Lower leg skin (tissue), 4 donors: ENCODE measurements around the gene MZT1. TPM values are rescaled to one million over a fixed set of nuclear protein-coding genes. Genes with fewer than 3 reads are reported as not detected.
"Not testable (repeated sequence)": the region's sequence is repeated elsewhere in the genome, so short reads cannot be mapped to it uniquely, and the experiment has no call there.

Experiments used
- DNase-seq, 2 donors: peaks; one replicate each; pipeline ENCODE4 v3.0.0-alpha.2; 2019; ENCODE audit warnings: low spot score in 2 of 2
- H3K4me3 ChIP-seq: fragments of 200-600 bp; sonication (generic); 2 replicates; pipeline ENCODE4 v1.5.1; 2017; ENCODE audit warnings: mild to moderate bottlenecking, low read depth; ENCODE audit not compliant: poor library complexity, severe bottlenecking
- CTCF ChIP-seq, 3 donors: fragments of 450-650 bp; IDR thresholded peaks; one replicate each; pipeline ENCODE4 v1.5.1; 2016; ENCODE audit warnings: antibody characterized with exemption in 3 of 3, mild to moderate bottlenecking in 3 of 3, moderate library complexity in 2 of 3
- POLR2A ChIP-seq, 2 donors: fragments of 450-650 bp; IDR thresholded peaks; one replicate each; pipeline ENCODE4 v1.6.1; 2016 to 2017; ENCODE audit warnings: antibody characterized with exemption in 2 of 2, mild to moderate bottlenecking in 1 of 2, moderate library complexity in 1 of 2
- WGBS, 2 donors: methylation state at CpG; one replicate each; pipeline ENCODE4 v1.1.5; 2018; 5-methylcytosine and 5-hydroxymethylcytosine counted together
- intact Hi-C: fragments of 100-400 bp; cut with DNase I; formaldehyde crosslinking; loops from one replicate; pipeline ENCODE4 v1.15.0; 2023; ENCODE audit warnings: low total_unique reads
- total RNA-seq, 4 donors: library from RNA; depleted of rRNA; stranded (reverse); fragments of >200 nt; gene quantifications; one replicate each; pipeline ENCODE4 v1.1.0, GENCODE V29; 2016

MZT1 gene
- total RNA-seq, 4 donors from 2014 or later: 3.0 to 8.2 (median 6.1) TPM

GRCh38 chr13:72751220-72751619 is 23.8 kb upstream of the MZT1 start:
- no peak for DNase-seq
- H3K4me3 ChIP-seq: no peak overlapping the region
- intact Hi-C loops: no loop called here
- TF ChIP-seq CTCF (IDR thresholded peaks at IDR 0.05) (no peak), POLR2A (IDR thresholded peaks at IDR 0.05) (no peak)

- intact Hi-C loops: no loop called here
- TF ChIP-seq POLR2A (IDR thresholded peaks at IDR 0.05): no peak
- no peak for TF ChIP-seq CTCF (IDR thresholded peaks at IDR 0.05)
- 77 to 84% methylated on average over 1 of the region's 1 CpG for WGBS, 2 donors
Measured at GRCh38 chr13:72745260-72745659, 17.8 kb upstream of the MZT1 start.

GRCh38 chr13:72740015-72740414 is 12.6 kb upstream of the MZT1 start:
- 87 to 88% methylated on average over 1 of the region's 1 CpG for WGBS, 2 donors
- intact Hi-C loops: no loop called here
- no peak overlapping the region for H3K4me3 ChIP-seq
- TF ChIP-seq CTCF (IDR thresholded peaks at IDR 0.05) (no peak), POLR2A (IDR thresholded peaks at IDR 0.05) (no peak)
- no peak for DNase-seq

More at GRCh38 chr13:72745260-72745659, 17.8 kb upstream of the MZT1 start:
- no peak for DNase-seq
- no peak overlapping the region for H3K4me3 ChIP-seq

- no peak for TF ChIP-seq POLR2A (IDR thresholded peaks at IDR 0.05)
- TF ChIP-seq CTCF (IDR thresholded peaks at IDR 0.05): no peak
- no peak for DNase-seq
- 95 to 96% methylated on average over 3 of the region's 3 CpGs for WGBS, 2 donors
- no peak overlapping the region for H3K4me3 ChIP-seq
- intact Hi-C loops: no loop called here
Measured at GRCh38 chr13:72737033-72737432, 9.6 kb upstream of the MZT1 start.

- 0 to 8% methylated on average over 3 of the region's 3 CpGs for WGBS, 2 donors
- intact Hi-C loops: no loop called here
- H3K4me3 ChIP-seq: peak overlapping the region; percentile 44
- DNase-seq: no peak
- TF ChIP-seq POLR2A (IDR thresholded peaks at IDR 0.05) (no peak), CTCF (IDR thresholded peaks at IDR 0.05) (no peak)
Measured at GRCh38 chr13:72728290-72728605, 819 bp upstream of the MZT1 start.

GRCh38 chr13:72726726-72727416 is 558 bp downstream of the MZT1 start:
- H3K4me3 ChIP-seq: peak overlapping the region; percentile 98
- DNase-seq: peak; percentile 31 to 88
- TF ChIP-seq POLR2A (IDR thresholded peaks at IDR 0.05): no peak
- no peak for TF ChIP-seq CTCF (IDR thresholded peaks at IDR 0.05)
- 1 to 2% methylated on average over 31 to 38 of the region's 49 CpGs for WGBS, 2 donors
- intact Hi-C loops: no loop called here

GRCh38 chr13:72726185-72726584 is 1.2 kb downstream of the MZT1 start:
- DNase-seq, H3K4me3 ChIP-seq, intact Hi-C loops: not testable (repeated sequence)
- WGBS, 2 donors: 90 to 91% methylated on average over 15 of the region's 15 CpGs
